Right lobe of liver (tissue), 4 donors: ENCODE measurements around the gene RAB30.

Experiments used
- POLR2A ChIP-seq: fragments of 450-650 bp; IDR thresholded peaks from one replicate; pipeline ENCODE4 v1.6.1; 2017; ENCODE audit warnings: antibody characterized with exemption, mild to moderate bottlenecking
- TF ChIP-seq, protein P1 (sequence below), 4 donors: fragments of 200-600 bp in 3 of 4; fragments of 450-650 bp in 1 of 4; IDR thresholded peaks; one replicate each; pipeline versions ENCODE4 v1.5.1 to v1.8.0; 2016 to 2022; ENCODE audit warnings: antibody characterized with exemption in 4 of 4, mild to moderate bottlenecking in 2 of 4
- donor health status: DM: no; HTN: no; CAD: no.
- donor health status: DM: no; HTN: no; CAD: no.
- donor health status: DM: no; HTN: yes; CAD: no.

DNA sequence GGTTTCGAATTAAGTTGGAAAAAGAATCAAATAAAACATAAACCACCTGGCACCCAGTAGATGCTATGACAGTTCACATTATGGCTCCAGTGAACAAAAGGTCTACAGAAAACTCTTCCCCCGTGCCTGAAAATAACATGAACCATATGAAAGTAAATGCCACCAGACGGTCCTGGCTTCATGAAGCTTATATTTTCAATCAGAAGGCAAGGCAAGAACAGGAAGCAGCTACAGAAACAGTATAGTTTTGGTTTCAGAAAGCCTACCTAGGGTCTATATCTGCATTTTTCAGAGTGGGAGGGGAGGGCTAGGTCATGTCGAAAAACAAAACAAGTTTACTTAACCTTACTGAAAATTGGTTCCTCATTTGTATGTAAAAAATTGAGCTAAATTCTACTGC, 9.8 kb downstream of the RAB30 start:
- TF ChIP-seq, protein P1, sequence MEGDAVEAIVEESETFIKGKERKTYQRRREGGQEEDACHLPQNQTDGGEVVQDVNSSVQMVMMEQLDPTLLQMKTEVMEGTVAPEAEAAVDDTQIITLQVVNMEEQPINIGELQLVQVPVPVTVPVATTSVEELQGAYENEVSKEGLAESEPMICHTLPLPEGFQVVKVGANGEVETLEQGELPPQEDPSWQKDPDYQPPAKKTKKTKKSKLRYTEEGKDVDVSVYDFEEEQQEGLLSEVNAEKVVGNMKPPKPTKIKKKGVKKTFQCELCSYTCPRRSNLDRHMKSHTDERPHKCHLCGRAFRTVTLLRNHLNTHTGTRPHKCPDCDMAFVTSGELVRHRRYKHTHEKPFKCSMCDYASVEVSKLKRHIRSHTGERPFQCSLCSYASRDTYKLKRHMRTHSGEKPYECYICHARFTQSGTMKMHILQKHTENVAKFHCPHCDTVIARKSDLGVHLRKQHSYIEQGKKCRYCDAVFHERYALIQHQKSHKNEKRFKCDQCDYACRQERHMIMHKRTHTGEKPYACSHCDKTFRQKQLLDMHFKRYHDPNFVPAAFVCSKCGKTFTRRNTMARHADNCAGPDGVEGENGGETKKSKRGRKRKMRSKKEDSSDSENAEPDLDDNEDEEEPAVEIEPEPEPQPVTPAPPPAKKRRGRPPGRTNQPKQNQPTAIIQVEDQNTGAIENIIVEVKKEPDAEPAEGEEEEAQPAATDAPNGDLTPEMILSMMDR (IDR thresholded peaks at IDR 0.05): no peak
- no peak for TF ChIP-seq POLR2A
